Epithelial cell of esophagus (primary cell): ENCODE results near the gene CNTNAP2.

Experiments used
- DNase-seq: peaks from one replicate; pipeline ENCODE4 v3.0.0; 2010; ENCODE audit warnings: low read depth
- H3K4me3 ChIP-seq: 2 replicates; pipeline ENCODE4 v1.5.1; 2011; ENCODE audit warnings: mild to moderate bottlenecking, low read length, control low read depth
- CTCF ChIP-seq: IDR thresholded peaks from 2 replicates; pipeline ENCODE4 v1.5.1; 2011; ENCODE audit warnings: low read depth, mild to moderate bottlenecking, low read length, control low read depth, inconsistent platforms; ENCODE audit not compliant: insufficient read depth; ENCODE audit errors: missing control alignments

The CNTNAP2 gene

GRCh38 chr7:148114804-148115203 is 1998.2 kb downstream of the CNTNAP2 start:
- DNase-seq: no peak
- no peak for TF ChIP-seq CTCF
- H3K4me3 ChIP-seq: no peak overlapping the region

GRCh38 chr7:148115308-148115707 is 1998.7 kb downstream of the CNTNAP2 start:
- no peak for DNase-seq
- TF ChIP-seq CTCF: no peak
- H3K4me3 ChIP-seq: no peak overlapping the region

DNA sequence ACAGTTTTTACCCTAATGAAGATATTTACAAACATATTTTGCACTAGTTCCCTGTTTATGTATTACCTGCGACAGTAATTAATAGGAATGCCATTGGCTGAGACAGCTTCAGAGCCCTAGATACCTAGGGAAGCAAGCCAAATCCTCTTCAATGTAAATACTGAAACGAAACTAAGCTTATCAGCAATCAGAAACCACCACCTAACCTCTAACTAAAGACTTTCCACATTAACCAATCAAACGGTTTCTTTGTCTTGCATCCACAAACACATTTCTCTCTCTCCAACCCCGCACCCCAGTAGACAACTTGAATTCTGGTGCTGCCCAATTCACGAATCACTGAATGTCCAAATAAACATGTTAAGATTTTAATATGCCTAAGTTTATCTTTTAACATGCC is 1999.6 kb downstream of the CNTNAP2 start:
- H3K4me3 ChIP-seq: no peak overlapping the region
- no peak for DNase-seq
- no peak for TF ChIP-seq CTCF

DNA sequence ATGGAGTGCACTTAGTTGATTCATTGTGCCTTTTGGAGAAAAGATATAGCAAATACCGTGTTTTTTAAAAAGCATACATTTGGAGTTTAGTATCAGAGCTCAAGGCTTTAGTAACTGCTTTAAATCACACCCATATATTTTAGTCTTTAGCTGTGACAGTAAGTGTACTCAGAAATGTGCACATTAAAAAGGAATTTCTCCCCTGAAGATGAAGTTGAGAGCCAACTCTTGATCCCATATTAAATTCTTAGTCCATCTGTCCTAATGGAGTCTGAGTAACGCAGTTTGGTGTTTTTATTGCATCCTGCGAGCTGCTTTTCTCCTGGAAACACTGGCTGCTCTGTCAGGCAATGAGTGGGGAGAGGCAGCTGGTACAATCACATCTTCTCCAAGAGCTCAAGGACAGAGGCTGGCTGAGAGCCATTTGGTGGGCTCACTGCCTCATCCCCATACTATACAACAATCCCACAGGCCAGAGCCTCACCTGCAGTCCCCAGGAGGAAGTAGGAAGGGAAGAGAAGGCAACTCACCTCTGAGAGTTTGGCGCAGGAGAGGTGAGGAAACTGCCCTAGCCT is 2000.3 kb downstream of the CNTNAP2 start:
- no peak for DNase-seq
- H3K4me3 ChIP-seq: no peak overlapping the region
- no peak for TF ChIP-seq CTCF

DNA sequence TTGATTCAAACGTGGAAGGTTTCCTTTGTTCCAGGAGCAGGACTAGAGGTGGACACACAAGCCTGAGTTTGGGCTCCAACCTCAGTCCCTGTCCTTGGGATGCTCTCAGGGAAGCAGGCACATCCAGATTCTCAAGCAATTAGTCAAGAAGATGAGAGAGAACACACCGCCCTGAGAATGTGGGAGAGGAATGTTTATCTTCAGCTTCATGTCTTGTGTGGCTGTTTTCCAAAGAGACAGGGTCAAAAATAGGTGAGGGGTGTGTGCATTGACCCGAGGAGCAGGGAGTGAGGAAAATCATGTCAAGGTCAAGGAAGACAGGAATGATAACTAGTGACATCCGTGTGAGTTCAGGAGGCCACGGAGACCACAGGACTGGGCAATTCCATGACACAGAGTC is 2001.8 kb downstream of the CNTNAP2 start:
- H3K4me3 ChIP-seq: no peak overlapping the region
- DNase-seq: no peak
- no peak for TF ChIP-seq CTCF

- no peak overlapping the region for H3K4me3 ChIP-seq
- no peak for DNase-seq
- TF ChIP-seq CTCF: no peak
These were observed 2004.8 kb downstream of the CNTNAP2 start for GRCh38 chr7:148121401-148121800.

DNA sequence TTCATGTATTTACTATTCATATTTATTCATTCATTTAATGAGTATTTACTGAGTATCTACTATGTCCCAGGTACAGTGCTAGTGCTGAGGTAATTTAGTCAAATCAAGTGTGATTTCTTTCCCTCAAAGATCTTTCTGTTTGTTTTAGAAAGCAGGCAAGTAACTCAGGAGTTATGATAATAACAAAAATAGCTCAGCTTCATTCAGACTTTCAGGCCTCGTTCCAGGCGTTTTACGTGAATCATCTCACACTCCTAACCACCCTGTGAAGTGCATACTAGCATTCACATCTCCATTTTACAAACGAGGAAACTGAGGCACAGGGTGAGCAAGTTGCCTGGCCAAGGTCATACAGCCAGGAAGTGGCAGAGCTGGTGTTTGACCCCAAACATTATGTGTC is 2005.2 kb downstream of the CNTNAP2 start:
- TF ChIP-seq CTCF: no peak
- H3K4me3 ChIP-seq: no peak overlapping the region
- DNase-seq: no peak
